Parathyroid adenoma (tissue), 2 donors: ENCODE measurements around the gene MFSD12.

Experiments
- H2AFZ ChIP-seq: fragments of 300-600 bp; sonication (generic); one replicate; pipeline ENCODE4 v1.7.0; 2017; ENCODE audit warnings: antibody characterized with exemption, mild to moderate bottlenecking
- H3K27ac ChIP-seq: fragments of 300-600 bp; sonication (generic); one replicate; pipeline ENCODE4 v1.7.0; 2017
- H3K27me3 ChIP-seq: fragments of 300-600 bp; sonication (generic); one replicate; pipeline ENCODE4 v1.7.0; 2017; ENCODE audit warnings: low read length; ENCODE audit not compliant: control insufficient read depth, insufficient read depth
- H3K36me3 ChIP-seq: fragments of 300-600 bp; sonication (generic); one replicate; pipeline ENCODE4 v1.7.0; 2017; ENCODE audit warnings: low read length; ENCODE audit not compliant: control insufficient read depth, insufficient read depth
- H3K4me1 ChIP-seq: fragments of 300-600 bp; sonication (generic); one replicate; pipeline ENCODE4 v1.7.0; 2017; ENCODE audit warnings: control low read depth
- H3K4me2 ChIP-seq: fragments of 300-600 bp; sonication (generic); one replicate; pipeline ENCODE4 v1.7.0; 2017; ENCODE audit warnings: low read length
- H3K4me3 ChIP-seq: fragments of 300-600 bp; sonication (generic); one replicate; pipeline ENCODE4 v1.7.0; 2017; ENCODE audit warnings: low read depth, low read length
- H3K79me2 ChIP-seq: fragments of 300-600 bp; sonication (generic); one replicate; pipeline ENCODE4 v1.7.0; 2017; ENCODE audit warnings: control low read depth
- H3K9ac ChIP-seq: fragments of 300-600 bp; sonication (generic); one replicate; pipeline ENCODE4 v1.7.0; 2017; ENCODE audit warnings: mild to moderate bottlenecking
- H3K9me3 ChIP-seq: fragments of 300-600 bp; sonication (generic); one replicate; pipeline ENCODE4 v1.7.0; 2017; ENCODE audit warnings: low read length; ENCODE audit not compliant: control insufficient read depth
- TF ChIP-seq, protein P1 (sequence below): fragments of 300-600 bp; sonication (generic); IDR thresholded peaks from one replicate; pipeline ENCODE4 v1.7.0; 2017; ENCODE audit warnings: antibody characterized with exemption, mild to moderate bottlenecking
- donor health status: primary hyperparathyroidism.

The MFSD12 gene

DNA sequence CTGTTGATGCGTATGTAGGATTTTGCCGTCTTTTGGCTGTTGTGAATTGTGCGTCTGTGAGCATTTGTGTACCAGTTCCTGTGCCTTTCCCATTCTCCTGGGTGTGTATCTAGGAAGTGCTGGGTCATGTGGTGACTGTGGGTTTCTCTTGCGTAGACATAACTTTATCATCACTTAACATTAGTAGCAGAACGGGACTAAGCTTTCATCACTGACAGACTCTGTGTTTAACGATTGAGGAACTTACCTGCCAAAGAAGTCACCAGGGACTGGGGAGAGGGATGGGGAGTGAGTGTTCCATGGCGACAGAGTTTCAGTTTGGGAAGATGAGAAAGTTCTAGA, 36.3 kb downstream of the MFSD12 start:
- Histone ChIP-seq H3K9ac (no peak overlapping the region), H3K79me2 (peaks cover 57% of the 10 kb centered on the region), H3K27me3 (no peaks in the 10 kb centered on the region), H3K4me1 (peaks cover 7% of the 10 kb centered on the region), H3K27ac (no peak overlapping the region), H2AFZ (no peak overlapping the region), H3K4me2 (no peak overlapping the region), H3K36me3 (no peaks in the 10 kb centered on the region), H3K9me3 (no peaks in the 10 kb centered on the region), H3K4me3 (no peak overlapping the region)
- TF ChIP-seq, protein P1, sequence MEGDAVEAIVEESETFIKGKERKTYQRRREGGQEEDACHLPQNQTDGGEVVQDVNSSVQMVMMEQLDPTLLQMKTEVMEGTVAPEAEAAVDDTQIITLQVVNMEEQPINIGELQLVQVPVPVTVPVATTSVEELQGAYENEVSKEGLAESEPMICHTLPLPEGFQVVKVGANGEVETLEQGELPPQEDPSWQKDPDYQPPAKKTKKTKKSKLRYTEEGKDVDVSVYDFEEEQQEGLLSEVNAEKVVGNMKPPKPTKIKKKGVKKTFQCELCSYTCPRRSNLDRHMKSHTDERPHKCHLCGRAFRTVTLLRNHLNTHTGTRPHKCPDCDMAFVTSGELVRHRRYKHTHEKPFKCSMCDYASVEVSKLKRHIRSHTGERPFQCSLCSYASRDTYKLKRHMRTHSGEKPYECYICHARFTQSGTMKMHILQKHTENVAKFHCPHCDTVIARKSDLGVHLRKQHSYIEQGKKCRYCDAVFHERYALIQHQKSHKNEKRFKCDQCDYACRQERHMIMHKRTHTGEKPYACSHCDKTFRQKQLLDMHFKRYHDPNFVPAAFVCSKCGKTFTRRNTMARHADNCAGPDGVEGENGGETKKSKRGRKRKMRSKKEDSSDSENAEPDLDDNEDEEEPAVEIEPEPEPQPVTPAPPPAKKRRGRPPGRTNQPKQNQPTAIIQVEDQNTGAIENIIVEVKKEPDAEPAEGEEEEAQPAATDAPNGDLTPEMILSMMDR = no peak

DNA sequence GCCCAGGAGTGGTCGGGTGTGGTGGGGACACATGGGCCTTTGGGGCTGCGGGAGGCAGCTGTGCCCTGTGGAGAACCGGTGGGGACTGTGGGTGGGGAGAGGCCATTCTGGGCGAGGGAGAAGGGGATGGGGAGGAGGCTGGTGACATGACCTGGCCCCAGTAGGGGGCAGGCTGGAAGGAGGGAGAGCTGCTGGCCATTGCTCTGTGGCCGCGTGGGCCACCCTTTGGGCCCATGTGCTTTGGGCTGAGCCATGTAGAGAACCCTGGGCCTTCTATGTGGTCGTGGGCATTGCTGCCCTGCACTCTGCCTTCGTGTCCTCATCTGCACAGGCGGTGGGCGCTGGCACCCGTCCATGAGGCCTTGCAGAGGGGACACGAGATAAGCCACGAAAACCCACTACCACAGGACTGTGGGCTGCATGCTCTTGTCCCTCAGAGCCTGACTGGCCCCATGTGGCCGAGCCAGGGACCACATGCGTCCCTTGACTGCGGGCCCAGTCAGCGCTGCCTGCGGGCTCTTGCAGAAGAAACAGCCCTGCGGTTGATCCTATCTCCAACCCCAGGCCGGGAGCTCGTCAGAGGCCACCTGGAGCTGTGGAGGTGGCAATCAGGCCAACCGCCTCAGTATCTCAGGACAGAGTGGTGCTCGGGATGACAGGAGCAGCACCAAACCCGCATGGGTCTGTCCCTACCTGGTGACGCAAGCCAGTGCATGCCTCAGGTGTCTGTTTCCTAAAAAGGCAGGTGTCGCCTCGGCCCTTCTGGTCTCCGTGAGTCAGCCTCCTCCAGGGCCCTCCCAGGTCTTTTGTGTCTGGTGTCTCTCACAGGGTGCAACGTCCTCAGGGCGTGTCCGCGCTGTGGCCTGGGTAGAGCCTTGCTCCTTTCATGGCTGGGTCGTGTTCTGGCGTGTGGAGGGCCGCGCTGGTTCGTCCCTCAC, 37.0 kb downstream of the MFSD12 start:
- H3K9ac ChIP-seq = no peak overlapping the region
- TF ChIP-seq, protein P1 = no peak
- no peaks in the 10 kb centered on the region for H3K9me3 ChIP-seq
- no peak overlapping the region for H3K4me2 ChIP-seq
- no peaks in the 10 kb centered on the region for H3K36me3 ChIP-seq
- H3K4me1 ChIP-seq = peaks cover 7% of the 10 kb centered on the region
- no peaks in the 10 kb centered on the region for H3K27me3 ChIP-seq
- peaks cover 61% of the 10 kb centered on the region for H3K79me2 ChIP-seq
- H2AFZ ChIP-seq = no peak overlapping the region
- no peak overlapping the region for H3K27ac ChIP-seq
- no peak overlapping the region for H3K4me3 ChIP-seq

DNA sequence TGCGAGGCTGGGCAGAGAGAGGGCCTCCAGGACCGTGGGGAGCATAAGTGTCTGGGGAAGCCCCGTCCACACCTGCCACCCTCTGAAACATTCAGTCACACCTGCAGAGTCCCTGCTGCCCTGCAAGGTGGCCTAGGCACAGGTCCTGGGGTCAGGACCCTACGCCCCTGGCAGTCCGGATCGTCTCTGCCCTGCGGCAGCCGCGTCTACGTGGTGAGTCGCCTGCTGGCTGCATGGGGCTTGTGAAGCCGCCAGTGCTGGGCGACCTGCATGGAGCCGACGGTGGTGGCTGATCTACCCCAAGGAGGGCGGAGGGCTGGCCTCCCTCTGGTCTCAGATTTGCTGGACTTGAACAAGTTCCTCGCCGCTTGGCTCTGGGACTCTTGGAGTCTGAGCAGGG, 38.3 kb downstream of the MFSD12 start:
- H3K4me1 ChIP-seq = peaks cover 7% of the 10 kb centered on the region
- no peaks in the 10 kb centered on the region for H3K27me3 ChIP-seq
- no peak overlapping the region for H3K27ac ChIP-seq
- TF ChIP-seq, protein P1 = no peak
- no peak overlapping the region for H2AFZ ChIP-seq
- H3K36me3 ChIP-seq = no peaks in the 10 kb centered on the region
- no peak overlapping the region for H3K4me2 ChIP-seq
- H3K9ac ChIP-seq = no peak overlapping the region
- H3K4me3 ChIP-seq = no peak overlapping the region
- H3K9me3 ChIP-seq = no peaks in the 10 kb centered on the region
- peaks cover 70% of the 10 kb centered on the region for H3K79me2 ChIP-seq

DNA sequence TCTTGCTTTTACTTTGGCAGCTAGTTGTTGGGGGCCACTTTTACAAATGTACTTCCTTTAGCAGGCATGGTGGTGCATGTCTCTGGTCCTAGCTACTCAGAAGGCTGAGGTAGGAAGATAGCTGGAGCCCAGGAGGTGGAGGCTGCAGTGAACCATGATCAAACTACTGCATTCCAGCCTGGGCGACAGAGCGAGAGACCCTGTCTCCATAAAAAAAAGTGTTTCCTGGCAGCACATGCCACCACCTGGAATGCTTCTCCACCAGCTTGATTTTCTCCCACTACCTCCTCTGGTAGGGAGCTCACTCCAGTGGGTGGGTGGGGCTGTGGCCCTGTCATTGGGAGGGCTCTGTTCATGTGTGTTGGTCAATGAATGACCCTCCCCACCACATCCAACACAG, 38.7 kb downstream of the MFSD12 start:
- Histone ChIP-seq H3K9me3 (no peaks in the 10 kb centered on the region), H3K4me1 (peaks cover 7% of the 10 kb centered on the region), H2AFZ (no peak overlapping the region), H3K9ac (no peak overlapping the region), H3K4me2 (no peak overlapping the region), H3K4me3 (no peak overlapping the region), H3K27me3 (no peaks in the 10 kb centered on the region), H3K27ac (no peak overlapping the region), H3K79me2 (peaks cover 71% of the 10 kb centered on the region), H3K36me3 (no peaks in the 10 kb centered on the region)
- TF ChIP-seq, protein P1 = no peak

DNA sequence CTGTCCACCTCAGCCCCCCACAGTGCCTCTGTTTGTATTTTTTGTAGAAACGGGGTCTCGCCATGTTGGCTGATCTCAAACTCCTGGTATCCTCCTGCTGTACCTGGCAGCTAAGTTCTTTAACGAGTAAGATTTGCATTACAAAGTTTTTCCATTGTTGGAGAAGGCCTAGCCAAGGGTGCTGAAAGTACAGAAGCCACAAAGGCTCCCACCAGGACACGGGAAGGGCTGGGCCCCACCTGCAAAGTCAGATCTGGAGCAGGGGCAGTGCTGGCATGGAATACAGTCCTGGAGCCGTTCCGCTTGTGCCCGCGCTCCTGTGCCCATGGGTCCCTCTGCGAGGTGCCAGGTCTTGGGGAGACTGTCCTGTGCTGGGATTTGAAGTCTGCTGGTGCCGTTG, 39.1 kb downstream of the MFSD12 start:
- H3K9me3 ChIP-seq = no peaks in the 10 kb centered on the region
- H3K27ac ChIP-seq = no peak overlapping the region
- peaks cover 7% of the 10 kb centered on the region for H3K4me1 ChIP-seq

More for the DNA sequence above, 39.1 kb downstream of the MFSD12 start:
- no peak overlapping the region for H3K4me2 ChIP-seq
- H3K27me3 ChIP-seq = no peaks in the 10 kb centered on the region
- peaks cover 74% of the 10 kb centered on the region for H3K79me2 ChIP-seq
- TF ChIP-seq, protein P1 = no peak
- no peaks in the 10 kb centered on the region for H3K36me3 ChIP-seq
- no peak overlapping the region for H3K4me3 ChIP-seq
- no peak overlapping the region for H3K9ac ChIP-seq
- H2AFZ ChIP-seq = no peak overlapping the region
